Spleen (tissue), 11 donors: Measurements from ENCODE around the gene CEMP1. TPM values are rescaled to one million over a fixed set of nuclear protein-coding genes. Genes with fewer than 3 reads are reported as not detected.

Experiments used
- DNase-seq: peaks from one replicate; pipeline ENCODE4 v3.0.0-alpha.2; 2020
- H3K27ac ChIP-seq, 8 donors: fragments of 200-600 bp; sonication (generic) in 7 of 8; 1 replicate in 4 of 8; 2 replicates in 4 of 8; pipeline versions ENCODE4 v1.5.0 to v1.8.0; 2016 to 2021; ENCODE audit warnings: inconsistent platforms in 4 of 8, mild to moderate bottlenecking in 4 of 8, moderate library complexity in 1 of 8
- H3K27me3 ChIP-seq, 7 donors: fragments of 200-600 bp; sonication (generic) in 6 of 7; replicated peaks in 1 of 7; 1 replicate in 4 of 7; 2 replicates in 3 of 7; pipeline versions ENCODE4 v1.5.0 to v1.8.0; 2016 to 2021; ENCODE audit warnings: inconsistent platforms in 3 of 7, mild to moderate bottlenecking in 1 of 7
- H3K36me3 ChIP-seq, 6 donors: fragments of 200-600 bp; sonication (generic) in 5 of 6; 1 replicate in 4 of 6; 2 replicates in 2 of 6; pipeline versions ENCODE4 v1.5.0 to v1.8.0; 2016 to 2021; ENCODE audit warnings: inconsistent platforms in 2 of 6
- H3K4me1 ChIP-seq, 6 donors: fragments of 200-600 bp; sonication (generic) in 5 of 6; 1 replicate in 3 of 6; 2 replicates in 3 of 6; pipeline versions ENCODE4 v1.5.0 to v1.8.0; 2016 to 2021; ENCODE audit warnings: inconsistent platforms in 3 of 6
- H3K4me3 ChIP-seq, 8 donors: fragments of 200-600 bp; sonication (generic) in 7 of 8; 1 replicate in 4 of 8; 2 replicates in 4 of 8; pipeline versions ENCODE4 v1.5.0 to v1.8.0; 2016 to 2021; ENCODE audit warnings: inconsistent platforms in 4 of 8, mild to moderate bottlenecking in 4 of 8, moderate library complexity in 2 of 8
- H3K9me3 ChIP-seq, 8 donors: fragments of 200-600 bp; sonication (generic) in 7 of 8; 1 replicate in 4 of 8; 2 replicates in 4 of 8; pipeline versions ENCODE4 v1.5.0 to v1.8.0; 2016 to 2021; ENCODE audit warnings: inconsistent platforms in 4 of 8
- POLR2A ChIP-seq, 3 donors: fragments of 450-650 bp; IDR thresholded peaks; one replicate each; pipeline ENCODE4 v1.5.1; 2017; ENCODE audit warnings: antibody characterized with exemption in 3 of 3, mild to moderate bottlenecking in 1 of 3
- POLR2AphosphoS5 ChIP-seq, 3 donors: sonication (generic); formaldehyde crosslinking; IDR thresholded peaks; one replicate each; pipeline ENCODE4 v1.5.1; 2017; ENCODE audit warnings: antibody characterized with exemption in 3 of 3
- WGBS, 5 donors: extraction: QIAGEN DNeasy Blood & Tissue Kit in 3 of 5; methylation state at CpG; one replicate each; pipeline versions ENCODE4 v1.1.5 to v1.1.7; 2013 to 2018; 5-methylcytosine and 5-hydroxymethylcytosine counted together
- intact Hi-C: fragments of 100-400 bp; cut with DNase I; formaldehyde crosslinking; loops from one replicate; pipeline ENCODE4 v1.15.0; 2023; ENCODE audit warnings: low total_unique reads
- polyA plus RNA-seq, 3 donors: library from polyadenylated mRNA; stranded (reverse); fragments of 200-250 nt; gene quantifications; one replicate each; pipeline ENCODE4 v1.2.1, GENCODE V29; 2013
- total RNA-seq, 7 donors: library from RNA; depleted of rRNA in 3 of 7; stranded (reverse); fragments of >200 nt in 3 of 7; fragmentation: NEBNext Ultra II Directional in 4 of 7; extraction: Animal tissue kit (Norgen Biotek cat#: 25700) in 4 of 7; gene quantifications; one replicate each; pipeline versions ENCODE4 v1.1.0 to v1.2.1, GENCODE V29; 2016 to 2021
- TF ChIP-seq, protein P1 (sequence below), 11 experiments: fragments of 200-600 bp in 7 of 11; fragments of 450-650 bp in 4 of 11; sonication (generic) in 4 of 11; IDR thresholded peaks in 8 of 11; conservative IDR thresholded peaks in 3 of 11; 1 replicate in 7 of 11; 2 replicates in 4 of 11; pipeline versions ENCODE4 v1.4.0 to v1.8.0; 2016 to 2021; ENCODE audit warnings: antibody characterized with exemption in 11 of 11, inconsistent platforms in 4 of 11, mild to moderate bottlenecking in 1 of 11
- donor health status: healthy with polysubstance abuse.
- donor health status: DM: no; HTN: no; CAD: no; lungs with moderate emphysema.
- donor health status: DM: no; HTN: no; CAD: no.
- donor health status: Bipolar disorder and iron deficiency.
- donor health status: healthy.
- donor health status: DM: no; HTN: no; CAD: no.
- donor health status: DM: yes; HTN: yes; CAD: no.

CEMP1 gene
- total and polyA plus RNA-seq, 10 donors: 0.37 to 1.5 (median 0.74) TPM; not detected in 5

DNA sequence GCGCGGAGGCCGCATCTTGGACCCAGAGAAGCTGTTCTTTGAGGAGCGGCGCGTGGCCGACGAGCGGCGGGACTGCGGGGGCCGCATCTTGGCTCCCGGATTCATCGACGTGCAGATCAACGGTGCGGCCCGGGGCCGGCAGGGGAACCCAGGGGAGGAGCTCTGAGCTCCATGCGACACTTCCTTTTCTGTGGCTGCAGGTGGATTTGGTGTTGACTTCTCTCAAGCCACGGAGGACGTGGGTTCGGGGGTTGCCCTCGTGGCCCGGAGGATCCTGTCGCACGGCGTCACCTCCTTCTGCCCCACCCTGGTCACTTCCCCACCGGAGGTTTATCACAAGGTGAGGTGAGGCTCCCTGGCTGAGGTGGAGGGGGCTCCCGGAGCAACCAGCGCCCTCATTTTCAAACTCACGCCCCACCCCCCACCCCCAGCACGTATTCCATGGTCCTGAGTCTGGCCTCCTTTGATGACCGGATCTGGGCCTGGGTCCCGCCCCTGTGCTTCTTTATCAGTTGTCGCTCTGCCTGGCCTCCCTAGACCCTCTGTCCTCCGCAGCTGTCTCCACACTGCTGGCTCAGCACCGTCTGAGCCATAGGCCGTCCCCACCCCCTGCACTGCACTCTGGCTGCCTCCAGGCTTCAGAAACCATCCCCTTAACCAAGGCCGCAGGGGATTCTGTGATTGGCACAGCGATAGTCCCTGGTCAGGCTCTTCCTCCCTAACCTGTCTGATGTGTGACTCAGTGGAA is 10.2 kb downstream of the CEMP1 start:
- intact Hi-C loops: no loop called here

DNA sequence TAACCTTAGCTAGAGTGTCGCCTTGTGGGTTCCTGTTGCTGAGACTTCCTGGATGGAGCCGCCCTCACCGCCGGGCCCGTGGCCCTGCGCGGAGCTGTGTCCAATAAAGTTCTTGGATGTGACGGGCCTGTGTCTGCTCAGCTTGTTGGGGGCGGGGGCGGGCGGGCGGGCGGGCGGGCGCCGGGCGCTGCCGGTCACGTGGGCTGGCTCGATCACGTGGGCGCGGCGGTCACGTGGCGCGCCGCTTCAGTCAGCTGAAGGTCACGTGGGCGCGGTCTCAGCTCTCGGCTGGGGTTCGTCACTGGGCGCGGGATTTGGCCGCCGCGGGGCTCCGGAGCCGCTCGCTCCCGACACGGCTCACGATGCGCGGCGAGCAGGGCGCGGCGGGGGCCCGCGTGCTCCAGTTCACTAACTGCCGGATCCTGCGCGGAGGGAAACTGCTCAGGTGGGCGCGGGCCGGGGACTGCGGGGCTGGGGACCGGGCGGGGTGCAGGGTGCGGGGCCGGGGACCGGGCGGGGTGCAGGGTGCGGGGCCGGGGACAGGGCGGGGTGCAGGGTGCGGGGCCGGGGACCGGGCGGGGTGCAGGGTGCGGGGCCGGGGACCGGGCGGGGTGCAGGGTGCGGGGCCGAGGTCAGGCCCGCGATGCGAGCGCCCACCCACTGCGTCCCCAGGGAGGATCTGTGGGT is 11.0 kb downstream of the CEMP1 start, which contains the start of gene AMDHD2:
Gene AMDHD2, plus strand, starts transcription at position 275 of the 687 bp plus-strand sequence. Its CDS starts 88 bp downstream, at position 363.
- TF ChIP-seq, protein P1, sequence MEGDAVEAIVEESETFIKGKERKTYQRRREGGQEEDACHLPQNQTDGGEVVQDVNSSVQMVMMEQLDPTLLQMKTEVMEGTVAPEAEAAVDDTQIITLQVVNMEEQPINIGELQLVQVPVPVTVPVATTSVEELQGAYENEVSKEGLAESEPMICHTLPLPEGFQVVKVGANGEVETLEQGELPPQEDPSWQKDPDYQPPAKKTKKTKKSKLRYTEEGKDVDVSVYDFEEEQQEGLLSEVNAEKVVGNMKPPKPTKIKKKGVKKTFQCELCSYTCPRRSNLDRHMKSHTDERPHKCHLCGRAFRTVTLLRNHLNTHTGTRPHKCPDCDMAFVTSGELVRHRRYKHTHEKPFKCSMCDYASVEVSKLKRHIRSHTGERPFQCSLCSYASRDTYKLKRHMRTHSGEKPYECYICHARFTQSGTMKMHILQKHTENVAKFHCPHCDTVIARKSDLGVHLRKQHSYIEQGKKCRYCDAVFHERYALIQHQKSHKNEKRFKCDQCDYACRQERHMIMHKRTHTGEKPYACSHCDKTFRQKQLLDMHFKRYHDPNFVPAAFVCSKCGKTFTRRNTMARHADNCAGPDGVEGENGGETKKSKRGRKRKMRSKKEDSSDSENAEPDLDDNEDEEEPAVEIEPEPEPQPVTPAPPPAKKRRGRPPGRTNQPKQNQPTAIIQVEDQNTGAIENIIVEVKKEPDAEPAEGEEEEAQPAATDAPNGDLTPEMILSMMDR (IDR thresholded peaks at IDR 0.05 in 8 of 11, conservative IDR thresholded peaks at IDR 0.05 in 3 of 11): no peak
- TF ChIP-seq POLR2AphosphoS5 (IDR thresholded peaks at IDR 0.05) (peak; percentile 91 to 95 (median 92)), POLR2A (IDR thresholded peaks at IDR 0.05) (peak; percentile 39 to 59 (median 54))
- Histone ChIP-seq H3K9me3 (no peaks in the 10 kb centered on the region), H3K4me1 (peaks cover 51 to 93% (median 67%) of the 10 kb centered on the region in 6 donors), H3K4me3 (peak within 1 kb of the TSS; percentile 51 to 93 (median 66)), H3K36me3 (peaks cover 0 to 75% (median 28%) of the 10 kb centered on the region in 6 donors), H3K27ac (peak within 1 kb of the TSS; percentile 78 to 100 (median 92)), H3K27me3 (no peaks in the 10 kb centered on the region)
- intact Hi-C loops: no loop called here
- peak; percentile 96 for DNase-seq
- WGBS, 5 donors: 0 to 3% (median 1%) methylated on average over 12 to 83 of the region's 83 CpGs

More for the DNA sequence above, 10.2 kb downstream of the CEMP1 start:
- 19 to 32% (median 22%) methylated on average over 25 to 41 of the region's 41 CpGs for WGBS, 5 donors
- no peaks in the 10 kb centered on the region for H3K27me3 ChIP-seq
- peak overlapping the region; percentile 78 to 100 (median 92) for H3K27ac ChIP-seq
- no peak for TF ChIP-seq POLR2A (IDR thresholded peaks at IDR 0.05)
- TF ChIP-seq, protein P1 (IDR thresholded peaks at IDR 0.05 in 8 of 11, conservative IDR thresholded peaks at IDR 0.05 in 3 of 11): peak in 1 of 11 experiments; percentile 8
- peak; percentile 50 to 63 (median 60) for TF ChIP-seq POLR2AphosphoS5 (IDR thresholded peaks at IDR 0.05)
- peaks cover 0 to 82% (median 33%) of the 10 kb centered on the region in 6 donors for H3K36me3 ChIP-seq
- peak overlapping the region; percentile 51 to 93 (median 66) for H3K4me3 ChIP-seq
- H3K9me3 ChIP-seq: no peaks in the 10 kb centered on the region
- peaks cover 44 to 93% (median 60%) of the 10 kb centered on the region in 6 donors for H3K4me1 ChIP-seq
- peak; percentile 93 for DNase-seq

DNA sequence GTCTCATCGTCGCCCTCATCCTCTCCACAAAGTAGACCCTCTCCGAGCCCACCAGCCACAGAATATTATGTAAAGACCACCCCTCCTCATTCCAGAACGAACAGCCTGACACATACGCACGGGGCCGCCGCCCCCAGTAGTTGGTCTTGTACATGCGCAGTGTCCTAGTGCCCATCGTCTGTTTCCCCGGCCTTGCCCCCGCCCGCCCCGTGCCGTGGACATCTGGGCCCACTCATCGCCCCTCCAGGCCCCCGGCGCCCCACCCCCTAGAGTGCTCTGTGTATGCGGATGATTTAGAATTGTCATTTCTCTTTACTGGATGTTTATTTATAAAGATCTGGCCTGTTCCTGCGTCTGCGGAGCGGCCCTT is 11.5 kb downstream of the CEMP1 start:
- peak; percentile 88 for DNase-seq
- Histone ChIP-seq H3K27ac (peak overlapping the region; percentile 78 to 100 (median 92)), H3K9me3 (no peaks in the 10 kb centered on the region), H3K27me3 (no peaks in the 10 kb centered on the region), H3K4me3 (peak overlapping the region in 7 of 8 donors; percentile 54 to 93 (median 71)), H3K36me3 (peaks cover 0 to 70% (median 23%) of the 10 kb centered on the region in 6 donors), H3K4me1 (peaks cover 55 to 93% (median 70%) of the 10 kb centered on the region in 6 donors)
- intact Hi-C loops: no loop called here
- TF ChIP-seq, protein P1 (IDR thresholded peaks at IDR 0.05 in 8 of 11, conservative IDR thresholded peaks at IDR 0.05 in 3 of 11): no peak
- no peak for TF ChIP-seq POLR2A (IDR thresholded peaks at IDR 0.05)
- 50 to 74% (median 61%) methylated on average over 22 of the region's 22 CpGs for WGBS, 5 donors
